Cardiac septum (tissue), 1 donor: ENCODE data around the gene CYB5R4. TPM values are rescaled to one million over a fixed set of nuclear protein-coding genes. Genes with fewer than 3 reads are reported as not detected.

ENCODE experiments used
- DNase-seq: peaks from one replicate; pipeline ENCODE4 v3.0.0-alpha.2; 2020; ENCODE audit warnings: low spot score
- intact Hi-C: fragments of 100-400 bp; cut with DNase I; formaldehyde crosslinking; loops from one replicate; pipeline ENCODE4 v1.14.0; 2022
- total RNA-seq: library from RNA; stranded (reverse); fragmentation: NEBNext Ultra II Directional; extraction: Animal tissue kit (Norgen Biotek cat#: 25700); gene quantifications from one replicate; pipeline ENCODE4 v1.2.1, GENCODE V29; 2021
- donor health status: DM: no; HTN: no; CAD: no.

CYB5R4 gene
- total RNA-seq, 1 donor from 2014 or later: 16.8 TPM

DNA sequence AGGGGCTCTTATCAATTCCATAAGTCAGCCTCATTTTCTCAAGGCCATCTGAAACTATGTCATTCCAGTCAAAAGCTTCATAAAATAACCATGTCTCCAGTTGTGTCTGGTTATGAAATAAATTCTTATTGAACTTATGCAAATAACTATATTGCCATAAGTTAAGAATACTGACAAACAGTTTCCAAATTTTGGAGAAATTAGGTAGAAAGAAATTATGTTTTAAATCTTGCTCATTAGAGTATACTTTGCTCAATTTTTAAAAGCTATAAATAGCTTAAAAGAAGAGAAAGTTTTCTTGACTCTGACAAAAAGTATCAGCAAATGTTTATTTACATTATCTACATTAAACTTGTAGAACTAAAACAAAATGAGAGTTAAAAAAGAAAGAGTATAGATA is 111.1 kb downstream of the CYB5R4 start:
- no peak for DNase-seq
- intact Hi-C loops: no loop called here

GRCh38 chr6:83974409-83975050 is 115.0 kb downstream of the CYB5R4 start:
- intact Hi-C loops: no loop called here

GRCh38 chr6:83976037-83976755 is 116.7 kb downstream of the CYB5R4 start:
- DNase-seq: no peak
- intact Hi-C loops: no loop called here

More at GRCh38 chr6:83974409-83975050, 115.0 kb downstream of the CYB5R4 start:
- no peak for DNase-seq

GRCh38 chr6:83976871-83977270 is 117.4 kb downstream of the CYB5R4 start:
- intact Hi-C loops: no loop called here
- no peak for DNase-seq

DNA sequence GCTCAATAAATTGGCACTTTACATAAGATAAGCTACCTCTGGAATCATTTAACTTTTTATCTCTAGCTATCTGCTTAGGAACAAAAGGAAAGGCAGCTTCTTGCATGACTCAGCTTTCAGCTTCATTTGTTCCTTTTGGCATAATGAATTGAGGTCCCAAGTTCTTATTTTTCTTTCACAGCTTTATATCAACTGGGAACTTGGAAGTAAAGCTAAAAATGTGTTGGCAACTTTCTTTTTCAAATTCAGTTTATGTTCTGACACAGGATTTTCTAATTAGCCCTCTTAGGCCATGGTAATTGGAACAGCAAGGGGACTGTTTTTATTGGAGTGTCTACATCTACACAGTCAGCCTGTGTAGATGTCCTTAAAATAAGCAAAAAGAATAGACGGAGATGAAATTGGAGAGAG is 118.8 kb downstream of the CYB5R4 start:
- intact Hi-C loops: no loop called here
- DNase-seq: no peak

DNA sequence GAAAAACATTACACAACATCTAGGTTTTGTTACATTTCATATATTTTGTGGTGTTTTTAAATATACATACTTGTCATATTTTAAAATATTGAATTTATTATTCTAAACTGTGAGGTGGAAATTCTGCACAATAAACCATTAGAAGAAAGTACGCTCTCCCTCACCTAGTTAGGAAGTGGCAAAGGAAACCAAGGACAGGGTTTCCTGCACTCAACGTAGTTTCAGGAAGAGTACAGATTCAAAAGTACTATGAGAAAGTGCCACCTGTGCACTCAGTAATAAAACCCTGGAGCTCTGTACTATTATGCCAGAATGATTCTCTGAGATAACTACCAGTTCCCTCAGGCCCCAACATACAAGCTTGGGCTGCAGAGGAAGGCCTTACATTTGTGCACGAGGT is 119.5 kb downstream of the CYB5R4 start:
- intact Hi-C loops: no loop called here
- DNase-seq: no peak

DNA sequence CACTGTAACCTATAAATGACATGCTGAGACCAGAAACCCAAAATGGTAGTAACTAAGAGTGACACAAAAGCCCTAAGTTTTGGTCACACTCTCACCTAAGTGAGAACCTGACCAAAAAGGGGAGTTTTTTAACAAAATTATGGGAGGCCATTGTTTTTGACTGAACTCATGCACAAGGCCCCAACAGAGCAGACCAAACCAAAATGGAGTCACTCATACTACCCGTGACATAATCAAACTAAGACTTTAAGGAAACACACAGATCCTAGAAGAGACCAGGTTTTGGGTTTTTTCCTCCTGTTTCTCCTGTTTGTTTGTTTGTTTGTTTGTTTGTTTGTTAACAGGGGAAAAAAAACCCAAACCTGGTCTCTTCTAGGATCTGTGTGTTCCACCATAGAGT is 124.9 kb downstream of the CYB5R4 start:
- DNase-seq: no peak
- intact Hi-C loops: no loop called here

- intact Hi-C loops: no loop called here
- no peak for DNase-seq
These were observed 125.8 kb downstream of the CYB5R4 start for GRCh38 chr6:83985308-83985713.

GRCh38 chr6:83985715-83986114 is 126.2 kb downstream of the CYB5R4 start:
- DNase-seq: no peak
- intact Hi-C loops: no loop called here

DNA sequence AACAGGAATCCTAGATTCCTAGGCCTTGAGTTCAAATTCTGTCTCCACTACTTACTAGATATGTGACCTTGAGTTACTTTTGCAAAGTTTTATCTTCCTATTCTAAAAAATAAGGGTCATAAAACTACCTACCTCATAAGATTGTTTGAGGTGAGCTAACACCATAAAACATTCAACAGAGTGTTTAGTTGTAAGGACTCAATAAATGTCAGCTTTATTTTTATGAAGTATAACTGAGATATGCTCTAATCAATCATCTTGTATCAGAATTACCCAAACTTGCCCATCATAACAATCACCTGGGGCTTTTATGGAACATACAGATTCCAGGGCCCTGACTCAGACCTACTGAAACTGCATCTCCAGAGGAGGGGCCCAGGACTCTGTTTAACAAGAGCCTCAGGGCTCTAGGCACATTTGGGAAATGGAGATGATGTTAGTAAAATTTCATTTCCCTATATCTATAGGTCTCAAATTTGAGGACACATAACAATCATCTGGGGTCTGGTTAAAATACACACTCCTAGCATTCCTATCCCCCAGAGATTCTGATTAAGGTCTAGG is 138.6 kb downstream of the CYB5R4 start:
- no peak for DNase-seq
- intact Hi-C loops: no loop called here

GRCh38 chr6:84001119-84001518 is 141.6 kb downstream of the CYB5R4 start:
- DNase-seq: no peak
- intact Hi-C loops: no loop called here

GRCh38 chr6:84002226-84002625 is 142.7 kb downstream of the CYB5R4 start:
- intact Hi-C loops: no loop called here
- no peak for DNase-seq

- DNase-seq: no peak
- intact Hi-C loops: no loop called here
These were observed 143.6 kb downstream of the CYB5R4 start for GRCh38 chr6:84003131-84003530.

DNA sequence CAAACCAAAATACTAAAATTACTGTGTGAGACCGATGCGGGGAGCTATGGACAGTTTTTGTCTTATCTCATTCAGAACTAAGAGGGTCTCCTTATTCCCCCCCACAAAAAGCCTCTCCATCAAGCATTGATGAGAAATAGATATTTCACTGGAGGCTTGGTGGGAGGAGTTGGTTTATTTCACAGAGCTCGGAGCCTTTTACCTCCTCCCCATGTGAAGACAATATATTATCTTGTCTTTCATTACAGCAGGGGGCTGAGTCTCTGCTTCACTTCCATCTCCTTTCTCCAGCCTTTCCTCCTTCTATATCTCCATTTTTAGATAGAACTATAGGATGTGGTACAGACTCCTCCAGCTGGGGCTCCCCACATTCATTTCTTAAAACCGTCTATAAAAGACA is 144.2 kb downstream of the CYB5R4 start:
- DNase-seq: no peak
- intact Hi-C loops: no loop called here

DNA sequence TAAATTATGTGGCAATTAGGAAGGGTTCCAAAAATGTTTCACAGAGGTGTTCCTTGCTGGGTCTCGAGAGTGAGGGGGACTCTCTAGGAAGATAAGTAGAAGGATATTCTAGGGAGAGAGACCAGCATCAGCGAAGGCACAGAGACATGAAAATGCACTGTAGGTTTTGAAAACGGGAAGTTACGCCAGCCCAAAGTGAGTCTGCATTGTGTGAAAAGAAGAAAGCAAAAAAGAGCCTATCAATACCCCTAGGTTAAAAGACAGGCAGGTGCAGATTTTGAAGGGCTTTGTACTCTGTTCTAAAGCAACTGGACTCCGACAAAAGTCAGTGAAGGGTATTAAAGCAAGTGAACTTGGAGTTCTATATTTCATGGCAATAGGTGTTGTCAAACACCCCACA is 148.4 kb downstream of the CYB5R4 start:
- DNase-seq: no peak
- intact Hi-C loops: no loop called here

DNA sequence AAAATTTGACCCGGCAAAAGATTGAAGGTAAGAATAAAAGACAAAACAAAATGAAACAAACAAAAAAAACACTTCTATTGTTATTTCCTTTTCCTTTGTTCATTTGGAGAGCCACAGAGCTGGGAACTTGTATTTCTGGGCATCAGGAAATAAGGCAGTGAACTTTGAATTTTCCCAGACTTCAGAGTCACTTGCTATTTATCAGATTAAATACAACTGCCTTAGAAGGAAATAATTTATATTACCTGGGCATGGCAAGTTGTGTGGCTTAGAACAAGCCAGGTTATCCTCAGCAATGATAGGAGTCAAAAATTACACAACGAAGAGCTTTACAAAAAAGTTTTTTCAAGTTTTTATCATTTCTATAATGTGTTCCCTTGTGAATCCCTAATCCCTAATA is 153.9 kb downstream of the CYB5R4 start:
- intact Hi-C loops: no loop called here
- DNase-seq: no peak

GRCh38 chr6:84013931-84014330 is 154.4 kb downstream of the CYB5R4 start:
- intact Hi-C loops: no loop called here
- DNase-seq: no peak

- intact Hi-C loops: no loop called here
- no peak for DNase-seq
These were observed 156.5 kb downstream of the CYB5R4 start for GRCh38 chr6:84016029-84016428.
